Astrocyte (in vitro differentiated cells and primary cell): ENCODE results near the gene FAM107B. TPM values are rescaled to one million over a fixed set of nuclear protein-coding genes. Genes with fewer than 3 reads are reported as not detected.
A peak's percentile ranks its signal among the peaks of the same experiment; 100 is the strongest.

Experiments used
- DNase-seq: peaks from one replicate; pipeline ENCODE4 v3.0.0-alpha.2; 2010; ENCODE audit warnings: low read depth
- FAIRE-seq: peaks from 2 replicates; lab custom pipeline; 2011; peaks lifted over from hg19 to GRCh38; lab: Jason Lieb, UNC
- H2AFZ ChIP-seq: 2 replicates; pipeline ENCODE4 v1.6.0; 2012; ENCODE audit warnings: low read depth, low read length, inconsistent platforms
- H3K27ac ChIP-seq: 2 replicates; pipeline ENCODE4 v1.5.1; 2011; ENCODE audit warnings: low read depth, low read length, inconsistent platforms
- H3K27me3 ChIP-seq: 2 replicates; pipeline ENCODE4 v1.6.0; 2011; ENCODE audit warnings: low read length, inconsistent platforms; ENCODE audit not compliant: insufficient read depth
- H3K36me3 ChIP-seq: 2 replicates; pipeline ENCODE4 v1.5.1; 2011; ENCODE audit warnings: low read length, inconsistent platforms; ENCODE audit not compliant: insufficient read depth
- H3K4me1 ChIP-seq: 2 replicates; pipeline ENCODE4 v1.5.1; 2011; ENCODE audit warnings: low read length, inconsistent platforms; ENCODE audit not compliant: insufficient read depth
- H3K4me2 ChIP-seq: 2 replicates; pipeline ENCODE4 v1.6.0; 2012; ENCODE audit warnings: low read length, inconsistent platforms
- H3K4me3 ChIP-seq: 2 replicates; pipeline ENCODE4 v1.5.1; 2011; ENCODE audit warnings: low read depth, mild to moderate bottlenecking, low read length, inconsistent platforms; ENCODE audit not compliant: insufficient read depth
- H3K79me2 ChIP-seq: 2 replicates; pipeline ENCODE4 v1.6.0; 2012; ENCODE audit warnings: mild to moderate bottlenecking, low read length, inconsistent platforms; ENCODE audit not compliant: insufficient read depth
- H3K9ac ChIP-seq: 2 replicates; pipeline ENCODE4 v1.6.0; 2012; ENCODE audit warnings: mild to moderate bottlenecking, low read length, inconsistent platforms
- H3K9me3 ChIP-seq: 2 replicates; pipeline ENCODE4 v1.5.1; 2012; ENCODE audit warnings: low read depth, mild to moderate bottlenecking, low read length, inconsistent platforms; ENCODE audit not compliant: insufficient read depth
- H4K20me1 ChIP-seq: 2 replicates; pipeline ENCODE4 v1.6.0; 2012; ENCODE audit warnings: low read length, inconsistent platforms; ENCODE audit not compliant: insufficient read depth
- H3K27ac Mint-ChIP-seq: one replicate; pipeline ENCODE4 v1.8.0; 2021; ENCODE audit warnings: mild to moderate bottlenecking, mixed read lengths; ENCODE audit not compliant: unreplicated experiment
- H3K27me3 Mint-ChIP-seq: one replicate; pipeline ENCODE4 v1.8.0; 2021; ENCODE audit warnings: low read depth, mixed read lengths; ENCODE audit not compliant: unreplicated experiment
- H3K36me3 Mint-ChIP-seq: one replicate; pipeline ENCODE4 v1.8.0; 2021; ENCODE audit warnings: low read depth, mixed read lengths; ENCODE audit not compliant: unreplicated experiment
- H3K4me1 Mint-ChIP-seq: one replicate; pipeline ENCODE4 v1.8.0; 2021; ENCODE audit warnings: low read depth, mixed read lengths; ENCODE audit not compliant: unreplicated experiment
- H3K4me3 Mint-ChIP-seq: one replicate; pipeline ENCODE4 v1.8.0; 2021; ENCODE audit warnings: mild to moderate bottlenecking, moderate library complexity, mixed read lengths; ENCODE audit not compliant: unreplicated experiment
- H3K9me3 Mint-ChIP-seq: one replicate; pipeline ENCODE4 v1.8.0; 2021; ENCODE audit warnings: mild to moderate bottlenecking, mixed read lengths; ENCODE audit not compliant: unreplicated experiment
- EZH2 ChIP-seq: IDR thresholded peaks from 2 replicates; pipeline ENCODE4 v1.6.1; 2012; ENCODE audit warnings: mild to moderate bottlenecking, low read length, inconsistent platforms; ENCODE audit not compliant: insufficient read depth
- total RNA-seq: library from RNA; stranded (reverse); gene quantifications from 2 replicates; pipeline ENCODE4 v1.2.1, GENCODE V29; 2021
- TF ChIP-seq, protein P1 (sequence below): IDR thresholded peaks from 2 replicates; pipeline ENCODE4 v1.5.1; 2011; ENCODE audit warnings: low read depth, mild to moderate bottlenecking, inconsistent platforms, low read length, moderate library complexity; ENCODE audit not compliant: insufficient read depth

FAM107B gene
- total RNA-seq, 1 donor from 2014 or later = 36.0 TPM

DNA sequence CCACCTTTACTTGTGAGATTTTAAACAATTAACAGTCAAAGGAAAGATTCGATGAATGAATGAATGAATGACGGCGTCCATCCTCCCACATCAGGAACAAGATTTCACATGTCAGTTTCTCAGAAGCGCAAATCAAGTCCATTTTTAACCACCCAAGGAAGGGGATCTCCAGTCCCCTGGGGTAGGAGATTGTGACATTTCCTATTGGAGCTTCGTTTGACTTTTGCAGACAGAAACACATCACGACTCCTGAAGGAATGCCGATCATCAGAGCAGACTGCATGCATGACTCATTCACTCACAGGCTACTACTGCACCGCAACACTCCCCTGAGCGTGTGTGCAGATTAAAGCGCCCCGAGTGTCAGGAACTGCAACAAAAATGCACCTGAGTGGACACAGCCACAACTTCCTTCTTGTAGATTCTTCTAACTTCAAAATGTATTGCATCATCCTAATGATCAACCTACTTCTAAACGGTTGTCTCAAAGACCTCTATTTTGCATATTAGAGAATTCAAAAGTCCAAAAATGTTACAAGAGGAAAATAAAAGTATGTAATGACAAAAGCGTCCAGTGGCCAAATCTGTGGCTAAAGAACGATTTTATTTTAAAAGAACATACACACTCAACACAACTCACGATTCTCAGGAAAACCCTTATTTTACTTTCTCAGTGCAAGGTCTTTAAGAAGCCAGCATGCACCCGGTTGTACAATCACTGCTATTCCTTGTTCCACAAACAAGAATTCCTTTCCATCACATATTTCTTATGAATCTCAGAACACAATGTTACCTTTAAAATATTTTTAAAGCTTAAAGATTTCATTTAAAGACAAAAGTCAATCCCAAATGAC, 172.6 kb downstream of the FAM107B start:
- peaks cover 28% of the 10 kb centered on the region for H3K4me1 ChIP-seq
- Mint-ChIP-seq H3K27ac (peak overlapping the region; percentile 42), H3K9me3 (peaks cover 2% of the 10 kb centered on the region), H3K4me1 (peaks cover 32% of the 10 kb centered on the region), H3K27me3 (no peaks in the 10 kb centered on the region), H3K4me3 (peak overlapping the region; percentile 99), H3K36me3 (peaks cover 9% of the 10 kb centered on the region)
- no peak overlapping the region for H2AFZ ChIP-seq
- H3K4me2 ChIP-seq = peak overlapping the region; percentile 95
- TF ChIP-seq, protein P1, sequence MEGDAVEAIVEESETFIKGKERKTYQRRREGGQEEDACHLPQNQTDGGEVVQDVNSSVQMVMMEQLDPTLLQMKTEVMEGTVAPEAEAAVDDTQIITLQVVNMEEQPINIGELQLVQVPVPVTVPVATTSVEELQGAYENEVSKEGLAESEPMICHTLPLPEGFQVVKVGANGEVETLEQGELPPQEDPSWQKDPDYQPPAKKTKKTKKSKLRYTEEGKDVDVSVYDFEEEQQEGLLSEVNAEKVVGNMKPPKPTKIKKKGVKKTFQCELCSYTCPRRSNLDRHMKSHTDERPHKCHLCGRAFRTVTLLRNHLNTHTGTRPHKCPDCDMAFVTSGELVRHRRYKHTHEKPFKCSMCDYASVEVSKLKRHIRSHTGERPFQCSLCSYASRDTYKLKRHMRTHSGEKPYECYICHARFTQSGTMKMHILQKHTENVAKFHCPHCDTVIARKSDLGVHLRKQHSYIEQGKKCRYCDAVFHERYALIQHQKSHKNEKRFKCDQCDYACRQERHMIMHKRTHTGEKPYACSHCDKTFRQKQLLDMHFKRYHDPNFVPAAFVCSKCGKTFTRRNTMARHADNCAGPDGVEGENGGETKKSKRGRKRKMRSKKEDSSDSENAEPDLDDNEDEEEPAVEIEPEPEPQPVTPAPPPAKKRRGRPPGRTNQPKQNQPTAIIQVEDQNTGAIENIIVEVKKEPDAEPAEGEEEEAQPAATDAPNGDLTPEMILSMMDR = no peak
- TF ChIP-seq EZH2 = no peak
- peaks cover 44% of the 10 kb centered on the region for H3K79me2 ChIP-seq
- H3K27me3 ChIP-seq = no peaks in the 10 kb centered on the region
- no peak overlapping the region for H3K9ac ChIP-seq
- DNase-seq (peak; percentile 84), FAIRE-seq (peak; percentile 66)
- no peaks in the 10 kb centered on the region for H3K9me3 ChIP-seq
- no peak overlapping the region for H3K27ac ChIP-seq
- peaks cover 35% of the 10 kb centered on the region for H4K20me1 ChIP-seq
- peaks cover 3% of the 10 kb centered on the region for H3K36me3 ChIP-seq
- H3K4me3 ChIP-seq = peak overlapping the region; percentile 40

DNA sequence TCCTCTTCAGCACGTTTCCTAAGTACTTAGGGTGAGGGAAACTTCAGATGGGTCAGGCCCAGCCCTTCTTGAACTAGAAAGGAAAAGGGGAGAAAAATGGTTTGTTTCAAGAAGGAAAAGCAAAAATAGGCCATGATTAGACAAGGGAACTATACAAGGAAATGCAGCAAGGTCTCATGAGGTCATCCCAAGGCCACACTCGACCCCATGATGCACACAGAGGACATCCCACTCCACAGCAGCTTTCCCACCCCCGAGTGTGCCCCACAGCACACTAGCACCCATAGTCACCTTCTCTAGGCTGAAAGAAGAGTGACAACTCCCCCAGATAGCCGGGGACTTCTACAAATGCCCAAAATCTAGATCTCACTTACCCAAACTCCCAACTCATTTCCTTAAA, 173.4 kb downstream of the FAM107B start:
- Histone ChIP-seq H3K27me3 (no peaks in the 10 kb centered on the region), H3K9me3 (no peaks in the 10 kb centered on the region), H3K4me3 (no peak overlapping the region), H3K27ac (no peak overlapping the region), H3K4me1 (peaks cover 28% of the 10 kb centered on the region), H2AFZ (no peak overlapping the region), H3K79me2 (peaks cover 51% of the 10 kb centered on the region), H3K36me3 (peaks cover 3% of the 10 kb centered on the region), H3K9ac (no peak overlapping the region), H3K4me2 (peak overlapping the region; percentile 95), H4K20me1 (peaks cover 40% of the 10 kb centered on the region)
- TF ChIP-seq EZH2 = no peak
- H3K27me3 Mint-ChIP-seq = no peaks in the 10 kb centered on the region
- peaks cover 2% of the 10 kb centered on the region for H3K9me3 Mint-ChIP-seq
- peaks cover 10% of the 10 kb centered on the region for H3K36me3 Mint-ChIP-seq
- FAIRE-seq (no peak), DNase-seq (no peak)
- no peak overlapping the region for H3K27ac Mint-ChIP-seq
- H3K4me3 Mint-ChIP-seq = peak overlapping the region; percentile 99
- peaks cover 32% of the 10 kb centered on the region for H3K4me1 Mint-ChIP-seq

DNA sequence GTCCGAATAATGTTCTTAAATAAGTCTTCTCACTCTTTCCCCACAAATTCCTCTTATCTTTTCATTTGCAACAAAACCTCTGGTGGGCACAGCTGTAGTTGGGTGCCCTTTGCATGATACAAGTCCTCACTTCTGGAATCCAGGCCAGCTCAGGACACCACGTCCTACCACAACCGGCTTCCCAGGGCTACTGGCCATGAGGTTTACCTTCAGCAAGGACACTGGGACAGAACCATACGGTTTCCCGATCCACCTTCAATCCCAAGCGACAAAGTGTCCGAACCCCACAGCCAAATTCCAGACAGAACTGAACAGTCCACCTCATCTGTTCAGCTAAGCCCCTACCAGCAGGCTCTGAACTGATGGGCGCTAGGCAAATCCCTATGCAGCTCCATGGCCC, 174.6 kb downstream of the FAM107B start:
- peaks cover 28% of the 10 kb centered on the region for H3K4me1 Mint-ChIP-seq
- no peak overlapping the region for H3K4me3 ChIP-seq
- no peak overlapping the region for H3K27ac Mint-ChIP-seq
- peaks cover 22% of the 10 kb centered on the region for H3K4me1 ChIP-seq
- no peak overlapping the region for H3K4me3 Mint-ChIP-seq
- no peak overlapping the region for H3K9ac ChIP-seq
- no peak overlapping the region for H3K4me2 ChIP-seq
- H3K9me3 ChIP-seq = no peaks in the 10 kb centered on the region
- H3K9me3 Mint-ChIP-seq = no peaks in the 10 kb centered on the region
- no peaks in the 10 kb centered on the region for H3K27me3 Mint-ChIP-seq
- DNase-seq = no peak
- H4K20me1 ChIP-seq = peaks cover 49% of the 10 kb centered on the region
- H3K27me3 ChIP-seq = no peaks in the 10 kb centered on the region
- H3K79me2 ChIP-seq = peaks cover 62% of the 10 kb centered on the region
- peaks cover 16% of the 10 kb centered on the region for H3K36me3 Mint-ChIP-seq
- H3K36me3 ChIP-seq = peaks cover 3% of the 10 kb centered on the region
- no peak for FAIRE-seq
- no peak overlapping the region for H2AFZ ChIP-seq
- no peak for TF ChIP-seq EZH2
- TF ChIP-seq, protein P1 = no peak
- H3K27ac ChIP-seq = no peak overlapping the region
